ENCODE measurements around the gene ARHGEF17.

DNA sequence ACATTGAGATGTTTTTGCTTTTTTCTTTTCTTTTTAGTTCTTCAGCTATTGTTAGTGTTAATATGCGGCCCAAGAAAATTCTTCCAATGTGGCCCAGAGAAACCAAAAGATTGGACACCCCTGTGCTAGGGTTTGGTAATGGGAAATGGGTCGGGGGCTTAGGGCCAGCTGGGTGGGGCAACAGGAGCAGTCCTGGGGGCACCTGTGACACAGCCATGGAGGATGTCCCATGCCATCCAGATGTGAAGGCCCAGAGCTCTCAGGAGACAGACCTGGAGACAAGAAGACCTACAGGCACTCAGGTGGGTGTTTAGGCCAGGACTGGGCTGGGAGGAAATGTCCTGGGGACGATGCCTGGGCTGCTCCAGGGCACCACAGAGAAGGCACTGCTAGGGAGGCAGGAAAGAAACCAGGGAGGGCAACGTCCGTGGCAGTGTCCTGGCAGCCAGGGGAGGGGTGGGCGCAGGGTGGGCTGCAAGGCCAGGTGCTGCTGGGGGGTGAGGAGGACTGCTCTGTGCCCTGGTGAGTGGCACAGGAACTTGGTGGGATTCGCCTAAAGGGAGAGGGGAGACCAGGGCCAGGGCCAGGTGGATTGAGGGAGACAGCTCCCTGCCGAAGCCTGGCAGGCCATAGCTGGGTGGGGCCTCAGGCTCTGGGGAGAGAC lies 89.5 kb downstream of the ARHGEF17 start:
- TF ChIP-seq, protein P1, sequence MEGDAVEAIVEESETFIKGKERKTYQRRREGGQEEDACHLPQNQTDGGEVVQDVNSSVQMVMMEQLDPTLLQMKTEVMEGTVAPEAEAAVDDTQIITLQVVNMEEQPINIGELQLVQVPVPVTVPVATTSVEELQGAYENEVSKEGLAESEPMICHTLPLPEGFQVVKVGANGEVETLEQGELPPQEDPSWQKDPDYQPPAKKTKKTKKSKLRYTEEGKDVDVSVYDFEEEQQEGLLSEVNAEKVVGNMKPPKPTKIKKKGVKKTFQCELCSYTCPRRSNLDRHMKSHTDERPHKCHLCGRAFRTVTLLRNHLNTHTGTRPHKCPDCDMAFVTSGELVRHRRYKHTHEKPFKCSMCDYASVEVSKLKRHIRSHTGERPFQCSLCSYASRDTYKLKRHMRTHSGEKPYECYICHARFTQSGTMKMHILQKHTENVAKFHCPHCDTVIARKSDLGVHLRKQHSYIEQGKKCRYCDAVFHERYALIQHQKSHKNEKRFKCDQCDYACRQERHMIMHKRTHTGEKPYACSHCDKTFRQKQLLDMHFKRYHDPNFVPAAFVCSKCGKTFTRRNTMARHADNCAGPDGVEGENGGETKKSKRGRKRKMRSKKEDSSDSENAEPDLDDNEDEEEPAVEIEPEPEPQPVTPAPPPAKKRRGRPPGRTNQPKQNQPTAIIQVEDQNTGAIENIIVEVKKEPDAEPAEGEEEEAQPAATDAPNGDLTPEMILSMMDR (conservative IDR thresholded peaks at IDR 0.05 in 1 of 2, IDR thresholded peaks at IDR 0.05 in 1 of 2; ENCODE audit: extremely low read depth in 1 of 2, insufficient read depth in 1 of 2, low read depth in 1 of 2, low read length in 2 of 2): no peak
- TF ChIP-seq EZH2 (IDR thresholded peaks at IDR 0.05; ENCODE audit: borderline replicate concordance, low read length): no peak

All from mammary epithelial cell (primary cell).